VCaP (cell line): Measurements from ENCODE around the gene FBXO34.

ENCODE experiments used
- H3K27ac ChIP-seq: fragments of 450-650 bp; 2 replicates; pipeline ENCODE4 v1.5.1; 2017
- TF ChIP-seq, protein P1 (sequence below): fragments of 450-650 bp; conservative IDR thresholded peaks from 2 replicates; pipeline ENCODE4 v1.5.1; 2017; ENCODE audit warnings: mild to moderate bottlenecking, moderate library complexity

Gene FBXO34

DNA sequence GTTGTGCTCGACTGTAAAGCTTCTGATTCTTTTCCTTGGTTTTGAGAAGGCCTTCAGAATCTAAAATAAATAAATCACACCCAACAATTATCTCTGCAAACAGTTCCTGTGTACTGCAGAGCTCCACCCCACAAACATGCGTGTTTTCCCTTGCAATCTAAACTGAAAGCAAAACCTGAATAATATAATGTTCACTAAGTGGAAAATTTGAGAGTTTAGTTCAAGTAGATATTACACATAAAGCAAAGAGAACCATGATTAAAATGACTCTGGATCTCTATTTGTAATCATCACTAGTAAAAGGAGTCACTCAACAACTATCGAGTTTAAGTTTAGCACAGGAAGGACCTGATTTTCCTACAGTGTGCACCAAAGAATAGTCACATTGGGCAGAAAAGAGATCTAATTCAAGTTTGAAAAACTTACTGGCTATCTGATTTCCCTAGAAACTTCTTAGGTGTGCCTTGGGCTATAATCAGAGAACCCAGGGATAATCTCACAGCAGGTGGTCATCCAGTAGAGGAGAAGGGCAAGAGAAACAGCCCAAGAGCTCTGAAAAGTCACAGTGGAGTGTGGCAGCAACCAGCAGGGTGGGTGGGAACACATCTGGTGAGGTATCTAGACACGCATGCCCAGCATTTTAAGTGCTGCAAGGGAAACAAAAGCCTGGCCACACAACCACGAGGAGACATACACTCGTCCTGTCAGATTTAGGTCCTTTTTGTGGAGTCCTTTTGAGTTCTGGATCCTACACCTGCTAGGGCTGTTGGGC is 115.0 kb downstream of the FBXO34 start:
- TF ChIP-seq, protein P1, sequence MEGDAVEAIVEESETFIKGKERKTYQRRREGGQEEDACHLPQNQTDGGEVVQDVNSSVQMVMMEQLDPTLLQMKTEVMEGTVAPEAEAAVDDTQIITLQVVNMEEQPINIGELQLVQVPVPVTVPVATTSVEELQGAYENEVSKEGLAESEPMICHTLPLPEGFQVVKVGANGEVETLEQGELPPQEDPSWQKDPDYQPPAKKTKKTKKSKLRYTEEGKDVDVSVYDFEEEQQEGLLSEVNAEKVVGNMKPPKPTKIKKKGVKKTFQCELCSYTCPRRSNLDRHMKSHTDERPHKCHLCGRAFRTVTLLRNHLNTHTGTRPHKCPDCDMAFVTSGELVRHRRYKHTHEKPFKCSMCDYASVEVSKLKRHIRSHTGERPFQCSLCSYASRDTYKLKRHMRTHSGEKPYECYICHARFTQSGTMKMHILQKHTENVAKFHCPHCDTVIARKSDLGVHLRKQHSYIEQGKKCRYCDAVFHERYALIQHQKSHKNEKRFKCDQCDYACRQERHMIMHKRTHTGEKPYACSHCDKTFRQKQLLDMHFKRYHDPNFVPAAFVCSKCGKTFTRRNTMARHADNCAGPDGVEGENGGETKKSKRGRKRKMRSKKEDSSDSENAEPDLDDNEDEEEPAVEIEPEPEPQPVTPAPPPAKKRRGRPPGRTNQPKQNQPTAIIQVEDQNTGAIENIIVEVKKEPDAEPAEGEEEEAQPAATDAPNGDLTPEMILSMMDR, result no peak
- no peak overlapping the region for H3K27ac ChIP-seq

DNA sequence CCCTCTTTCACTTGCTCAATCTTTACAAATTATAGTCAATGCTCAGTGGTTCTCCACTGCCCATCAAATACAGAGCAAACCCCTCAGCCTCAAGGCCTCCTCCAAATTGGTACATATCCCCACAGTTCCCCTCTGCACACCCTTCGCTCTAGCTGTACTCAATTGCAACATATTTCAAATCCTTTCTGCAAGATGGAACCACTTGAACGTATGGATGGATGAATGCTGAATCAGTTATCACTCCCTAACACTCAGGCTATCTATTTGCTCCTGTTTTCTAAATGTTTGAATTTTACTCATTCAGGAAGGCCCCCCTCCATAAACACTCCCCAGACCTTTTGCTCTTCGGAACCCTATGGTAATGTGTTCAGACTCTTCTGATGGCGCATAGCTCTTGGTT is 115.9 kb downstream of the FBXO34 start:
- H3K27ac ChIP-seq, result no peak overlapping the region
- TF ChIP-seq, protein P1, result no peak

DNA sequence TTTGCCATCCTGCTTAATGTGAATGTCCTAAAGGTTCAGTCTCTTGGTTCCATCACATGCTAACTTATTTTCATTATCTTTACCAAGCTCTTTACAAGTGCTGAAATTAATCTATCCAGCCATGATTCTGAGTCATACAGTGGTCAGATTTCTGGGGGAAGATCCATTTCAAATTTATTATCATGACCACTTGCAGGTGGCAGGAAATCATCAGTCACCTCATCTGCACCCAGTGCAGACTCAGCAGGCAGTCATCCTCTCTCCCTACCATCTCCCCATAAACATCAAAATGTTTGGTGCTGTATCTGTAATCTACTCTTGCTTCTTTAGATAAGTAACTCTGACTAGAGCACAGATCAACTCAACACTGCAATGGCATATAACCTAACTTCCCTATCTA is 116.9 kb downstream of the FBXO34 start:
- no peak overlapping the region for H3K27ac ChIP-seq
- TF ChIP-seq, protein P1, result no peak

DNA sequence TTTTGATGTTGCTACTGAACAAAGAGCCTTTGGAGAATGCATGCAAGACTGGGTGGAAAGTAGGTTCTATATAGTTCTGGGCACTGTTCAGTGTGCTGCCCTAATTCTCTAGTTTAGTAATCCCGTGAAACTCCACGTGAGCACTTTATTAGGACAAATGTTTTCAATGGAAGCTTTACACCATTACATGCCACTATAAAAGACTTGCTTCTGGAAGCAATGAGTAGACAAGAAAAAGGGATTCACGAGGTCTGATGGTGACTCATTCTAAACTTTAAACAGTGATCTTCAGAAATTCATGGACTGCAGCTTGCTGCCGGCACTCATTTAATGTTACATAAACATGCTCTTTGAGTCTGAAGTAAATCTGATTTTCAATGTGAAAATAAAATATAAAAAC is 118.1 kb downstream of the FBXO34 start:
- no peak overlapping the region for H3K27ac ChIP-seq
- TF ChIP-seq, protein P1, result no peak

DNA sequence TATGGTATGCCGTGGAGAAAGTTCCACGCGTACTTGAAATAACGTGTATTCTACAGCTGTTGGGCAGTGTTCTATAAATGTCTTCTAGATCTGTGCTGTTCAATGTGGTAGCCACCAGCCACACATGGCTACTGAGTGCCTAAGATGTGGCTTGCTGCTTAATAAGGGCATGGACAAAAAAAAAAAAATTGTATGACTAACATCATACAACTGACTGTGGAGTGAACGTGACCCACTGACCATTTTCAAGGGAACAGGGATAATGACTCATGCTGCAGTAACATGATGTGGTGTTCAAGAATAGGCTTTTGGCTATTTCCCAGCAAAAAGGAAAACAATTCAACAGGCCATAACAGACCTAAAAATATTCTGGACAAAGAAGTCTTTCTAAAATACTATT is 127.5 kb downstream of the FBXO34 start:
- TF ChIP-seq, protein P1, result no peak
- H3K27ac ChIP-seq, result no peak overlapping the region

DNA sequence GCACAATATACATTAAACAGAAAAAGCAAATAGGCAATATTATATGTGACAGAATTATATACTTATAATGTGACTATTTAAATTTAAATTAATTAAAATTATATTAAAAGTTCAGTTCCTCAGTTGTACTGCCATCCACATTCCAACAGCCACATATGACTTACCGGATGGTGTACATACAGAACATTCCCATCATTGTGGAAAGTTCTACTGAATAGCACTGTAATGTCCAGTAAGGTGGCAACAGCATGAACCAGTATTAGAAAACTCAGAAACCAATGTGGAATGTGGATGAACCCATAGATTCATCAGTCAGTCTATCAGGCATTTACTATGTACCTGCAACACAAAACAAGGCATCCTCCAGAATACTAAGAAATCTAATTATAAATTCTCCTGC is 128.0 kb downstream of the FBXO34 start:
- TF ChIP-seq, protein P1, result no peak
- no peak overlapping the region for H3K27ac ChIP-seq

DNA sequence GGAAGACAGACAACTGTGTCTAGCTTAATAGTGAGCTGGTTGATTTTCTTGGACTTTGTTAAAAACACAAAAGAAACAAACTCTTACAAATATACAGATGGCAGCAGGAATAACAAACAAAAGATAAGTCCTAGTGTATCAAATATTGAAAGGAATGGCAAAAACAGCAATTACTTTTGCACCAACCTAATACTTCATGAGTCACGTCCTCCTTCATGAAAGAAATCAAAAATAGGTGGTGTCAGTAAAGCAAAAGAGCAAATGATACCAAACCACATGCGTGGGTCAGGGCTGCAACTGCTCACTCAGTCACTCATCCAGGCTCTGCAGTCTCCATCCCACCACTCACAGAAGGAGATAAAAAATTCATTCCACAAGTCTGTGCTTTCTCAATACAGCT is 128.6 kb downstream of the FBXO34 start:
- no peak overlapping the region for H3K27ac ChIP-seq
- TF ChIP-seq, protein P1, result no peak
